ENCODE data around the gene TMCC3. TPM values are rescaled to one million over a fixed set of nuclear protein-coding genes. Genes with fewer than 3 reads are reported as not detected.

The TMCC3 gene
- total RNA-seq, 1 donor from 2014 or later = 3.5 TPM

DNA sequence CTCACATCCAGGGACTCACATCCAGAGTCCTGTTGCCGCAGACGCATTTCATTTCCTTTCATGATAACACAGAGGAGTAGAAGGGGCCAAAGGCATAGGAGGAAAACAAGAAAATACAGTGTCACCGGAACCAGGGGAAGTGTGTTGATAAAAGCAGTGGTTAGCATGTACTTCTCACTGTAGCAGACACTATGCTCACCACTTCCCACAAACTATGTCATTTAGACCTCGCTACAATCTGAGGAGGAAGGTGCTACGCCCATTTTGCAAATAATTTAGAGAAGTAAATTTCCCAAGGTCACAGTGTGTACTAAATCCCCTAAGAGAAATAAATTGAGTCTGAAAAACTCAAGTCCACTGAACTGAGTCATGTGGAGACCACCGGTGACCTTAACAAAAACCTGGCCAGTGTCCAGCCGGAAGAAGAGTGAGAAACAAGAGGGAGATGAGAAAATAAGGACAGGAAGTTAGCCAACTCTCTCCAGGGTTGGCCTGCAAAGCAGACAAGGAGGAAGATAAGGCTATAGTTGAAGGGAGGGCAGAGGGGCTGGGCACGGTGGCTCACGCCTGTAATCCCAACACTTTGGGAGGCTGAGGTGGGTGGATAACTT, 25.8 kb upstream of the TMCC3 start:
- Mint-ChIP-seq H3K9me3 (ENCODE audit: unreplicated experiment) (no peaks in the 10 kb centered on the region), H3K4me3 (ENCODE audit: unreplicated experiment) (no peak overlapping the region), H3K27ac (ENCODE audit: unreplicated experiment) (no peak overlapping the region), H3K36me3 (ENCODE audit: low read depth, unreplicated experiment) (no peaks in the 10 kb centered on the region), H3K27me3 (ENCODE audit: low read depth, unreplicated experiment) (peaks cover 2% of the 10 kb centered on the region), H3K4me1 (ENCODE audit: low read depth, unreplicated experiment) (peaks cover 7% of the 10 kb centered on the region)
- Histone ChIP-seq H3K27me3 (ENCODE audit: insufficient read depth, low read length) (peaks cover 9% of the 10 kb centered on the region), H3K4me1 (ENCODE audit: insufficient read depth, low read length) (no peaks in the 10 kb centered on the region), H3K36me3 (ENCODE audit: insufficient read depth, low read length) (no peaks in the 10 kb centered on the region), H3K27ac (ENCODE audit: low read depth, low read length) (no peak overlapping the region), H3K9ac (ENCODE audit: low read length) (no peak overlapping the region), H4K20me1 (ENCODE audit: insufficient read depth, low read length) (no peaks in the 10 kb centered on the region), H3K4me2 (ENCODE audit: low read length) (no peak overlapping the region), H2AFZ (ENCODE audit: low read depth, low read length) (no peak overlapping the region), H3K4me3 (ENCODE audit: insufficient read depth, low read depth, low read length) (no peak overlapping the region), H3K79me2 (ENCODE audit: insufficient read depth, low read length) (no peaks in the 10 kb centered on the region), H3K9me3 (ENCODE audit: insufficient read depth, low read depth, low read length) (no peaks in the 10 kb centered on the region)
- no peak for TF ChIP-seq CTCF (IDR thresholded peaks at IDR 0.05; ENCODE audit: insufficient read depth, low read depth, low read length)
- no peak for TF ChIP-seq EZH2 (IDR thresholded peaks at IDR 0.05; ENCODE audit: insufficient read depth, low read length)
- FAIRE-seq (no peak), DNase-seq (ENCODE audit: low read depth) (no peak)

DNA sequence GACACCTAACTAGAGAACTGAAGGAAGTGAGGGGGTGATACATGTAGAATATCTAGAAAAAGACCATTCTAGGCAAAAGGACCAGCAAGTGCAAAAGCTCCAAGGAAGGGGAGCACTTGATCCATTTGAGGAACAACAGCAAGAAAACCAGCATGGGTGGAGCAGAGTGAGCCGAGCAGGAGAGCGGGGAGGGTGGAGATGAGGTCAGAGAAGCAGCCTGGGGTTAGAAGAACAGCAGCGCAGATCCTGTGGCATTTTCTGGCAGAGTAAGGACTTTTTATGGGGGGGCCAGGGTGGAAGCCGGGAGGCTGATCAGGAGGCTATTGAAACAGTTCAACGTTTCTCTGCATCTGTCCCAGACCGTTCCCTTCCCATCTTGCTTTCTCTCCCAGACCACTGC, 24.5 kb upstream of the TMCC3 start:
- Histone ChIP-seq H3K4me2 (ENCODE audit: low read length) (no peak overlapping the region), H3K27ac (ENCODE audit: low read depth, low read length) (no peak overlapping the region), H3K79me2 (ENCODE audit: insufficient read depth, low read length) (no peaks in the 10 kb centered on the region), H3K4me1 (ENCODE audit: insufficient read depth, low read length) (no peaks in the 10 kb centered on the region), H3K36me3 (ENCODE audit: insufficient read depth, low read length) (no peaks in the 10 kb centered on the region), H3K9ac (ENCODE audit: low read length) (no peak overlapping the region), H3K27me3 (ENCODE audit: insufficient read depth, low read length) (peaks cover 14% of the 10 kb centered on the region), H3K9me3 (ENCODE audit: insufficient read depth, low read depth, low read length) (no peaks in the 10 kb centered on the region), H4K20me1 (ENCODE audit: insufficient read depth, low read length) (no peaks in the 10 kb centered on the region), H2AFZ (ENCODE audit: low read depth, low read length) (no peak overlapping the region), H3K4me3 (ENCODE audit: insufficient read depth, low read depth, low read length) (no peak overlapping the region)
- Mint-ChIP-seq H3K4me3 (ENCODE audit: unreplicated experiment) (no peak overlapping the region), H3K4me1 (ENCODE audit: low read depth, unreplicated experiment) (peaks cover 7% of the 10 kb centered on the region), H3K27ac (ENCODE audit: unreplicated experiment) (no peak overlapping the region), H3K27me3 (ENCODE audit: low read depth, unreplicated experiment) (peaks cover 7% of the 10 kb centered on the region), H3K9me3 (ENCODE audit: unreplicated experiment) (no peaks in the 10 kb centered on the region), H3K36me3 (ENCODE audit: low read depth, unreplicated experiment) (no peaks in the 10 kb centered on the region)
- no peak for DNase-seq (ENCODE audit: low read depth)
- no peak for FAIRE-seq
- TF ChIP-seq EZH2 (IDR thresholded peaks at IDR 0.05; ENCODE audit: insufficient read depth, low read length) (no peak), CTCF (IDR thresholded peaks at IDR 0.05; ENCODE audit: insufficient read depth, low read depth, low read length) (no peak)

- H3K4me1 ChIP-seq (ENCODE audit: insufficient read depth, low read length) = no peaks in the 10 kb centered on the region
- no peak overlapping the region for H3K4me3 ChIP-seq (ENCODE audit: insufficient read depth, low read depth, low read length)
- H2AFZ ChIP-seq (ENCODE audit: low read depth, low read length) = no peak overlapping the region
- Mint-ChIP-seq H3K4me3 (ENCODE audit: unreplicated experiment) (no peak overlapping the region), H3K9me3 (ENCODE audit: unreplicated experiment) (no peaks in the 10 kb centered on the region), H3K36me3 (ENCODE audit: low read depth, unreplicated experiment) (no peaks in the 10 kb centered on the region), H3K4me1 (ENCODE audit: low read depth, unreplicated experiment) (peaks cover 7% of the 10 kb centered on the region), H3K27ac (ENCODE audit: unreplicated experiment) (no peak overlapping the region), H3K27me3 (ENCODE audit: low read depth, unreplicated experiment) (peaks cover 8% of the 10 kb centered on the region)
- H3K9ac ChIP-seq (ENCODE audit: low read length) = no peak overlapping the region
- no peak for TF ChIP-seq EZH2 (IDR thresholded peaks at IDR 0.05; ENCODE audit: insufficient read depth, low read length)
- no peak for TF ChIP-seq CTCF (IDR thresholded peaks at IDR 0.05; ENCODE audit: insufficient read depth, low read depth, low read length)
- no peak overlapping the region for H3K27ac ChIP-seq (ENCODE audit: low read depth, low read length)
- DNase-seq (ENCODE audit: low read depth) (no peak), FAIRE-seq (no peak)
- no peak overlapping the region for H3K4me2 ChIP-seq (ENCODE audit: low read length)
- no peaks in the 10 kb centered on the region for H4K20me1 ChIP-seq (ENCODE audit: insufficient read depth, low read length)
- H3K79me2 ChIP-seq (ENCODE audit: insufficient read depth, low read length) = no peaks in the 10 kb centered on the region
- no peaks in the 10 kb centered on the region for H3K36me3 ChIP-seq (ENCODE audit: insufficient read depth, low read length)
- H3K27me3 ChIP-seq (ENCODE audit: insufficient read depth, low read length) = peaks cover 15% of the 10 kb centered on the region
- no peaks in the 10 kb centered on the region for H3K9me3 ChIP-seq (ENCODE audit: insufficient read depth, low read depth, low read length)
Measured at GRCh38 chr12:94674051-94674451, 23.7 kb upstream of the TMCC3 start.

All from astrocyte (in vitro differentiated cells and primary cell).